Fibroblast of peridontal ligament (primary cell): Measurements from ENCODE around the gene SGCD.

Source experiments
- DNase-seq: peaks from one replicate; pipeline ENCODE4 v3.0.0-alpha.2; 2010; ENCODE audit errors: extremely low read depth

Gene SGCD

DNA sequence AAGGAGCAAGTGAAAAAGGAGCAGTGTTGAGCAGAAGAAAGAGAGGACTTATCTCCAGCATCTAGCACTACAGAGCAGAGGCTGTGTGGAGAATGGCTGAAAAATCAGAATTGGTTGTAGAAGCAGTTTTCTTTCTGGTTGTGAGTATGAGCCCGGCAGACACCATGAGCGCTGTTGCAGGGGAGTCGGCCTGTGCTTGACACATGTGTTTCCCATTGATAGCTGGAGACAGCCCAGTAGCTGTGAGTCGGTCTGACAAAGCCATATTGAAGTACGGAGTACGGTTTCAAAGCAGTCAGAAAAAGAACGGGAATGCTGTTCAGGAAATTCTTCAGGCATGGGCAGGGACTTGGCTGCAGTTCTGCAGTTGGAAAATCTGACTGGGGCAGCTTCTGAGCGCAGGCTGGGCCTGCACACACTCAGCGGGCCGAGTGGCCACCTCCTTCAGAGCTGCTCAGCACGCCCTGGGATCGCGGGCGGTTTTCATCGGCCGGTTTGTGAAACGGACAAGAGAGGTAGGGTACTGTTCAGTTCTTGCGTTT, at the start of gene SGCD:
SGCD (plus strand) TSS at position 447 of the 542 bp plus-strand sequence.
- DNase-seq = peak; percentile 99

DNA sequence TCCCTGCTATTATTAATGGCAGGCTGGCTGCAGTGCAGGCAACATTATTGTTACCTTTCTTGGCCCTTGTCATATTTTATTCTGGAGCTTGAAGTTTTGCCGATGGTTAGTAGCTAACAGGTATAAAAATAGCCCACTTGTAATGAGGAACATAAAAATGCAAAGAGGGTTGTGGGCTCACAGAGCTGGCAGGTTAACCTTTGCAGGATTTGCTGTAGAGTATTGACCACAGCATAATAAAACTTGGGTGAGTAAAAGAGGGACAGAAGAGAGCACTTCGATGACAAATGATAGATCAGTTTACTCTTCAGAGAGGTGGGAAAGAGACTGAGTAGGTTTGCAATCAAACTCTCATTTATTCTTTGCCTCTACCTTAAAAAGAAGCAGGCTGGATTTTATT, 49.7 kb upstream of the SGCD start:
- DNase-seq = no peak

DNA sequence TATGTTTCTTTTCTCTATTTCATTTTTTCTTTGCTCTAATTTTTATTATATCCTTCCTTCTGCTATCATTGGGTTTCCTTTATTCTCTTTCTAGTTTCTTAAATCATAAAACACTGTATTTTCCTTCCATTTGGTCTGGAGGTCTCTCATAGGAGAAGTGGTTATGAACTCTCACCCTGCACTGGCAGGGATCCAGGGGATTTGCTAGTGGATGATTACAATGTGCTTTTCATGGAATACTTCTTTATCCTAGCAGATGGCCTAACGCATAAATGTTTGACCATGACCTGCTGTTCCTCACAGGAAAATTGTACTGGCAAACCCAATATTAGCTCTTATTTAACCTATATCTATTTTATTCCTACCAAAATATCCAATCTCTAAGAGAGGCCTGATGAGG, 31.5 kb upstream of the SGCD start:
- no peak for DNase-seq

DNA sequence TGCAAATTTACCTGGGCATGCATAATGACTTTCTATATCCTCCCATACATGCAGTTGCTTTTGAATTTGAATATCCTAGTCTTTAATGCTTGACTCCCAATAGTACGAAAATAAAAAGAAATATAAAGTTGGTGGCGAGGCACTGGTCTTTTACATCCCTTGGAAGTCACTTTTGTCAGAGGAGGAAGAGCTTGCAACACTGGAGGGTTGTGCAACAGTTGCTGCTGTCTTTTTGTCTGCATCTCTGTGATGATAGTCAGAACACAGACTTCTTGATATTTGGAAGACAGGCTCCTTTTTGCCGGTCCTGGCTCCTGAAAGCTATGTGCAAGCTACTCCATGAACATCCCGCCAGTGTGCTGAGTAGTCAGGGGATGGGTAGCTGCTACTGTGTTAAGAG, 16.8 kb upstream of the SGCD start:
- DNase-seq = no peak

DNA sequence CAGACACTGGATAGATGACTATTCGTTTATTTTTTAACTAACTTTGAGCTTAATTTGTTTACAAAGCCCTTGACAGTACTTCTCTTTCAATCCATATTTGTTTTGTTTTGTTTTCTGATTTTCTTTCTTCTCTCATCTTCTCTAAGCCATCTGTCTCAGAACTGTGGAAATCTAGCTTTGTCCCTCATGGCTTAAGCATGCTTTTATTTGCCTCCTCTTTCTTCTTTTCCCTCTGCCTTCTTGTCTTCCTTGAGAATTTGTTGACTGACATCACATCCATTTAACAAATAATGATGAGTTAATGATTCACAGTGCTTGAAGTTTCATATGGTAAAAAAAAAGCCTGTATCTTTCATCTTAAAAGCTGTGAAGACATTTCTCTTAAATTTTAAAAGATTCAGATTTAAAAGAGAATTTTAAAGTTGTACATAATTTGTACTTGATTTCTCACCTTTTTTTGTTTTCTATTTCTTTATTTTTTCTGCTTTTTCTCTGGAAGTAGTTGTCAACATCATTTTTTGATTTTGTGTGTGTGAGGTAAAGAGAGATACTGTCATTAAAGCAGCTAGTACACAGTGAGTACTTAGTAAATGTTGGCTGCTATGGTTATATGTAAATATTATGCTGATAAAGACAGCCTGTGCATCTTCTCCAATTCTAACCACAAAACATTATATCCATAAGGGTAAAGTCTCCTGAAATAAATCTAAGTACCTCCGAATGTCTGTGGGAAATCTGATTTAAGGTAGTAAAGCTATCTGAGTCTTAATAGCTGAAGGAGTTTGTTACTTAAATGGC, 13.9 kb upstream of the SGCD start:
- no peak for DNase-seq

DNA sequence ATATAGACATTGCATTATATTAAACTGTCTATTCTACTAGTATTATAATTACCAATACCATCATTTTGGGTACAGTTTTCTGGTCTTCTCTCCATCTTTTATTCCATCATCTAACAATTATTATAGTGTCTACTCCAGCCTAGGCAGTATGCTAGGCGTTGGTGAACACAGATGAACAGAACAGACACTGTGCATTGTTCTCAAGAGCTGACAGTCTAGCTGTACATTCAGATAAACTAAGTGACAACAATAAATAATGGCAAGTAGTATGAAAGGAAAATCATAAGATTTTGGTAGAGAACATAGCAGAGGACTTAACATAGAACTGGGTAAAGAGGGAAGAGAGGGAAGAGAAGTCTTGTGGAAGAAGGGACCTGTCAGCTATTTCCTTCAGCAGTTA, 12.5 kb upstream of the SGCD start:
- DNase-seq = no peak

DNA sequence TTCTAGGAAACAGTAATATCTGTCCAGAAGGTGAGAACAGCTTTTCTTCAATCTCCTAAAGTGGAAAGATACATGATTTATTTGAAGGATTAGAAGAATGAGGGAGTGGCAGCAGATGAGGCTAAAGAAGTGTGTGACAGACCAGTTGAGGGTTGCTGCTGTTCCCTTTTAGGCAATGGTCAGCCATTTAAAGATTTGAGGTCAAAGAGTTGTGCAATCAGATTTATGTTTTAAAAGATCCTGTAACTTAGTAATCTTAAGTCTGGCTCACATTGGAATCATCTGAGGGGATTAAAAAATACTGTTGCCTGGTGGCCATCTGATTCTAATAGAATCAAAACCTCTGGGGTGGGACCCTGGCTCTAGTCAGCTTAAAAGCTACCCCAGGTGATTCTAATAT, 4.3 kb upstream of the SGCD start:
- DNase-seq = peak; percentile 18

DNA sequence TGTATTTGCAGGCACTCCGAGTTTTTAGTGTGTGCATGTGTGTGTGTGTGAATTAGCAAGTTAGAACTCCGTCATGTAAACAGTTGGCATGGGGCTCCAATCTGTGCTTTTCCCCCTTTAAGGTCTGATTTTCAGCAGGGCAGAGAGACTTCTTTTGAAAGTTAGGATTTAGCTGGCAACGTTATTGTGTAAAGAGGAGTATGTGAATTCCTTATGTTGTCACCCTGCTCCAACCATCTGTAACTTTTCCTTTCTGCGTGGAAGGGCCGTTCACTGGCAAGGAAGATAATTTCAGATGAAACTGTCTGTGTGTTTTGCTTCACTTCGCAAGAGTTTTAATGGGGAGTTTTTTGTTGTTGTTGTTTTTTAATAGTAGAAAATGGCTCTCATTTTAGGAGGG, 332 bp downstream of the SGCD start:
- no peak for DNase-seq

DNA sequence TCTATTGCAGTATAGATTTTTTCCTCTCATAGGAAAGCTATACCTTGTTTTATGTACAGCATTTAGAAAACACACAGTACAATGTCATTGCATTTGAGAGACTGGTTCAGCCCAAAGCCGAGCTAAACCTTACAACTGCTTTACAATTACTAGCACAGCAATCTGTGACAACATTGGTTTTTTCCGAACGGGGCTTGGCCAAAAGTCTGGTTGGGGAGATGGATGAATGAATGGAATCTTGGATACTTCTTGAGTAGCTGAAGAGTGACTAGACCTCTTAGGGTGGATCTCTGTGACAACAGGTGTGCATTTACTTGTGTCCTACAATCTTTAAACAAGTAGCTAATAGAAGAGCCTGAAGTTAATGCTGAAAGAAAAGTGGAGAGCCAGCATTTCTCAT, 1.2 kb downstream of the SGCD start:
- peak; percentile 19 for DNase-seq

DNA sequence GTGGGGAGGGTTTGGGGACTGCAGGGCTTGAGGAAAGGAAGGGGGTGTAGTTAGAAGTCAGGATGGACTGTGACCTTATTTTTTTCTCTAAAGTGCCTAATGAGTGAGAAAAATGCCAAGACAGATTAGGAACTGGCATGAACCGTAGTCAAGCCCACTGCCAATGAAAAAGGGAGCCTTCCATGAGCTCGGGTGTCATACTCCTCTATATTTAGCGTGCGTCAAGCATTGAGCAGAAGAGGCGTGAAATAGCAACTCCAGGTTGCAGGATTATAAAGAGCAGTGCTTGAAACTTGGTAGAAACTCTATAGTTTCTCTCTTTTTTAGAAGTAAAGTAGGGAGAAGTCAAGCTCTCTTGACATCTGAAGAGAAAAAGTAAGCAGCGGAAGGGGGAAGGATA, 1.8 kb downstream of the SGCD start:
- no peak for DNase-seq

DNA sequence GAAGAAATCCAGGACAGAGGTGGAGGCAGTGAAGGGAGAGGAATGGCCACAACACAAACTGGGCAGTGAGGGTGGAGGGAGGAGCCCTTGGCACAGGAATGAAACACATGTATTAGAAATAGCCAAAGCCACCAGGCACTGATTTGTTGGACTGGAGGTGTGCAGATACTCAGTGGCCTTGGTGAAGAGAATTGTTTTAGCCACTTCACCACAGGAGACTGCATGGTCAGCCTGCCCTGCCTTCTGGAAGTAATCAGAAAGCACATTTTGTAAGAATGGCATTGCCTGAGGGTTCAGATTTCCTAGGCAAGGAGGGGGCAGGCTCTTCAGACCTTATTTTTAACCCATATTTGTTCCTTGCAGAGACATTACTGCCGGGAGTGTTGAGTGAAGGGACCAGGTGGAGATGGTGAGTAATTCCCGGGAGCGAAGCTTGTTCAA, 2.2 kb downstream of the SGCD start:
- DNase-seq = peak; percentile 62

DNA sequence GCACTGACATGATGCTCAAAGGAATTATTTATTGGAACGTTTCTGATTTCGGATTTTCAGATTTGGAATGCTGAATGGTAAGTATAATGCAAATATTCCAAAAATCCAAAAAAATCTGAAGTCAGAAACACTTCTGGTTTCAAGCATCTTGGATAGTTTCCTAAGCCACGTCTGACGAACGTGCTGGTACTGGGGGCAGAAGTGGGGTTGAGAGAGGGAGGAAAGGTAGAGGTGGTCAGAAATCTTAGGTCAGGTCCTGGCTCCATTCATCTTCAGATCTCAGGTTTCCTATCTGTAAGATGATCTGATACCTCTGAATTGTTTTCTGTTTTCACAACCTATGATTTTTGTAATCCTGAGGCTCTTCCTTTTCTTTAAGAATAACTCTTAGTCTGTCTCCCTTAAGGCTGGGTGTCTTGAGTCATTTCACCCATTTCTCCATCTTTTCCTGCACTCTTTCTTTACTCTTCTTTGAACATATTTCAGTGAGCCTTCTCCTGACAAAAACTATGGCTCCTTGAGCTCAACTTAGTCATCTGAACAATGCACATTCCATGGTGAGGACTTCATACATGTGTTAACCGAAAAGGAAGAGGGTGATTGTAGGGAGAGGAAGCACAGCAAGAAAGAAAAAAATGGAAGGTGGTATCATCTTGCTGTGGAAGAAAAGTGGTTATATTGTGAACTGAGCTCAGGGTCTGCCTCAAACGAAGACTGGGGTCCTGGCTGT, 3.3 kb downstream of the SGCD start:
- DNase-seq = peak; percentile 11

DNA sequence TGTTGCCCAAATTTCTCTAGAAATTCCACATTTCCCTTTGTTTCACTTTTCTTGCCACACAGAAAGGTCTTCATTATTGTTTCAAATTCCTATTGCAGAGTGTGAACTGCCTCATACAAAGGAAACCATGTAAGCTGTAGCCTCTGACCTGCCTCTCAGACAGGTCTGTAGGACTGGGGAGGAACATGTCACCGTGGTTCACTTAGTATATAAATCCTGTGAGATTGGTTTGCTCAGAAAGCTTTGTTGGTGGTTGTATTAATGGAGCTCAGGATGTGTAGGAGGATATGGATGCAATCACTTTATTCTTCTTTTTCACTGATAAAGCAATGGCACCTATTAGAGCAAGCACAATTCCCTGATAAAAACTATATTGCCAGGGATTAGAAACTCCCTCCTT, 4.2 kb downstream of the SGCD start:
- no peak for DNase-seq

DNA sequence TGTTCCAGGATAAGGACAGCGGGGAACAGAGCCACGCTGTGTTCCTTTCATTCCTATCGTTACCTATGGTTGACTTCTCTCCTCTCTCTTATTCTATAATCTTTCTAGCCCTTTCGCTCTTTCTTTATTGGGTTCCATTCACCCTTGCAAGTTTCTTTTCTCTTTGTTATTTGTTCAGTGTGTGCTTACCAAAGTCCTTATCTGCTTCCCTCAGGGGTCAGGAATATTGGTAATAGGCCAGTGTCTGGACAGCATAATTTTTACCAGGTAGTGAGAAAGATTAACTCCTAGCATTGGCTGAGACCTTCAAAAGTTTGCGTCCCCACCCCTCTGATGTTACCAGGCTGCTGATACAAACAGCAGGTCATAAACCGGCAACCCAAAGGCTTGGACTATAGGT, 4.9 kb downstream of the SGCD start:
- DNase-seq = no peak

DNA sequence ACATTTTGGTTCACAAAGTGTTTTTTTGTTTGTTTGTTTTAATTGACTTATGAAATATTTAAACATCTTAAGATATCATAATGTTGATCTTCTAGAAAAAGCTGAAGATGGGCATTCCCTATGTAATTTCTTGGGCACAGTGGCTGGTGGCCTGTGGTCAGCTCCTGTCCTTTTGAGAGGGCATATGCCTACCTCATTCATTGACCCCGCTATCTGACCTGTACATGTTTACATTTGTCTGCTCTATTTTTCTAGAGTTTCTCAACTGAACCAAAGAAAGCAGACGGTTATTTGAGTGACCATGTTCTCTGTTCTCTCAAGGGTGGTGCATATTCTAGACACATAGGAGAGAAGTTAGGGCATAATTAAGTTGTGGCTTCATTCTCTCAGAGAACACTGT, 5.3 kb downstream of the SGCD start:
- no peak for DNase-seq

DNA sequence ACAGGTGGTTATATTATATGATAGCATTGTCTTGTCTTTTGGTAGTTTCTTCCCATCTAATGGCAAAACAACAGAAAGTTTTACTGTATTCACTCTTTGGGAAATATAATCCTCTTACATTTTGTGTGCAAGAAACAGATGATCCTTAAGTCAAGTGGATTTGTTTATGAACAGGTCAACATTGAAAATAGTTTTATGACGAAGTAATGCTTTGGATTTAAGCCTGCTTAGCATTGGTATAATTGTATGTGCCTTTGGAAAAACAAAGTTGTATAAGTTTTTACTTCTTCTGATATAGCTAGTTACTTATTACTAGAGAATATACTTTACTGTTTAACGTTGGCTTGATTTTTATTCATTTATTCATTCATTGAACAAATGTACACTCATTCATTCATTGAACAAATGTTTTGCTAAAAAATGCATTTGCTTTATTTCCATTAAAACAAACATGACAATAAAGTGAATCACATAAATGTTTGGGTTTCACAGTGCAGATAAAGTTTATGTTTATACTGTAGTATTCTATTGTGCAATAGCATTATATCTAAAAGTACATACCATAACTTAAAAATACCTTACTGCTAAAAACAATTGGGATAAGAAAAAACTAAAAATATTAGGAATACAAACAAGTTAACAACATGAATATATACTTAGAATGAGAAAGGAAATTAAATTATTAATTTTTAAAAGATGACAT, 12.3 kb downstream of the SGCD start:
- DNase-seq = peak; percentile 41

DNA sequence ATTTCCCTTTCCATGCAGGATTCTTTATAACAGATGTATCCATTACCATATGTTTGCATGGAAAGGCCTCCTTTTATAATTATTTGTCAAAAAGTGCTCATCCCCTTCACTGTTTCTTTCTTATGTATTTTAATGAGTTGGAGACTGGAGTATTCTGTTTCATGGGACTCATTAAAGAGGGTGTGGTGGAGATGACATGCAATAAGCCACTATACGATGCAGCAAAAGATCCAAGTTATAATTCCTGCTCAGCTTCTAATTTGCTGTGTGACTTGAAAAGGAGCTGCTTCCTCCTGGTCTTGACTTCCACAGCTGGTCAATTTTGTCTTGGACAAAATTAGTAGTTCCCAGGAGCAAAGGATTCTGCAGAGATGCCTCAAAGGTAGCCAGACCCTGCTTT, 13.9 kb downstream of the SGCD start:
- no peak for DNase-seq

DNA sequence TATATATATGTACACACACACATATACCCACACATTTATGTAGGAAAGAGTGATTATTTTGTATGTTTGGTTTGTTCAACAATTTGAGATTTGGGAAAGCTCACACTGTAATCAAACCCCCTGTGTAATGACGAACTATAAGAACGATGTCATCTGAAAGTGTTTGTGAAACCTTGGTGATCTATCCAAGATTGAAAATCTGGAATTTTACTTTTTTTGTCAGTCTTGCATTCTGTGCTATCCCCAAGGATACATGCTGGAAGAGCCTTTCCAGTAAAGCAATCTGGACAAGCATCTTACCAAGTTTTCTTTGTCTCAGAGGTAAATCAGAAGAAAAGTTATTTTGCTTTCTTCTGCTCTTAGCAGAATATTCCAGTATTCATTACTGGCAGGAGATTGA, 23.3 kb downstream of the SGCD start:
- no peak for DNase-seq

DNA sequence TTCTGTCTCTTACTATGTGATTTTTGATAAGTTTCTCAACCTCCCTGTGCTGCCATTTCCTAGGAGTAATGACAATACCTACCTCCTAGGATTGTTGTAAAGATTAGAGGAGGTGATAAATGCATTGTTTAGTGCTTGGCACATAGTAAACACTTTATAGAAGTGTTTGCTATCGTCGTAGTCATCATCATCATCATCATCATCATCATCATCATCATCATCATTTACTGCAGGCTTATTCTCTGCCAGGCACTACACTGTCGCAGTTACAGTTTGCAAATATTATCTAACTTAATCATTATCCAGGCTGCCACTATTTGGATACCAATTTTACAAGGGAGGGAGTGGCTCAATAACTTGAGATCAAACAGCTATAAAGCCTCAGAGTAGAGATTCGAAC, 24.5 kb downstream of the SGCD start:
- no peak for DNase-seq

DNA sequence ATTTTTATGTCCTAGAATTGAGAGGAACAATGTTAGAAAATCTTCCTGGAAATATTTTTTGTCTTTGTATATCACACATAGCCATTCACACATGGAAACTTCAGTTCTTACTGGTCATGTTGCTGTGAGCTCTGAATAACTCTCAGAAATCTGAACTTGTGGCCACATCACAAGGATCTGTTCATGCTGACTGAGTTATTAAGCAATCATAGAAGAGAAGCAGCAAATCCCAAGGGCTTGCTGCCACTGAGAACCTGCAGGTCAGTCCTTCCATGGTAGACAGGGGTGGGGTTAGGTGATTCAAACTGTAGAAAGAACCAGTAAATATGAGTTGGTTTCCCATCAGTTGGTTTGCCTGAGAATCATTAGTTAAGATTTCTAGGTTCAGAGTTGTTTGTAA, 27.6 kb downstream of the SGCD start:
- peak; percentile 44 for DNase-seq

DNA sequence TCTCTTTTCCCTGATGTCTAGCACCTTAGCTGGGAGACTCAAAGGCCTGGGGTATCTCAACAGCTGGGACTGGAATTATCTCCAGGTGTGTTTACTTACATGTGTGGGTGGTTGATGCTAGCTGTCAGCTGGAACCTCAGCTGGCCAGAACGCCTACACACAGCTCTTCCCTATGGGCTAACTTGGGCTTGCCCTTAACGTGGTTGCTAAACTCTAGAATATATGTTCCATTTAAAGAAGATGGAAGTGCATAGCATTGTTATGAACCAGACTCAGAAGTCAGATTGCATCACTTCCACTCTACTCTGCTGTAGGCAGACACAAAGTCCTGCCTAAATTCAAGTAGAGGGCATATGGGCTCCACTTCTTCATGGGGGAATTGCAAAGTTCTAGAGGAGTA, 29.3 kb downstream of the SGCD start:
- DNase-seq = peak; percentile 40

DNA sequence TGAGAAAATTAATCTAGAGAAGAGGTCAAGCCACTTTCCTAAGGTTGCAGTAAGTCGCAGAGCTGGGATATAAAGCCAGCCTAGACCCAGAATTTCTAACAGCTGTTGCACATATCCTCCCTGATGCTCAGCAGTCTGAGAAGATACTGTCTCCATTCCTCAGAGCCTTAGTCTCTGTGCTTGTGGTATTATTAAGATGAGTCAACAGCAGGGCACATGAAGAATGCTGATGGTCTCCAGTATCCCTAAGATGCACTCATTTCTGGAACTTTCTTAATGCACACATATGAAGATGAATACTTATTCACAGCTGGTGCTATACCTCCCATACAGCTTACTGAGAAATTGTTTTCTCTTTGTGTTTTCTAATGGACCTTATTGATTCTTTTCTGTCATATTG, 32.5 kb downstream of the SGCD start:
- peak; percentile 87 for DNase-seq
